Measurements from ENCODE around the gene PISD.

PISD gene

GRCh38 chr22:31574055-31574670 is 87.9 kb downstream of the PISD start:
- Histone ChIP-seq H3K27ac (ENCODE audit: low read length, poor library complexity, severe bottlenecking) (no peak overlapping the region), H3K9me3 (ENCODE audit: control insufficient read depth, low read length) (no peaks in the 10 kb centered on the region), H3K36me3 (ENCODE audit: control insufficient read depth in 1 of 2, insufficient read depth in 2 of 2, low read depth in 1 of 2, low read length in 2 of 2) (peaks cover 15 to 35% of the 10 kb centered on the region in 2 experiments), H3K4me1 (ENCODE audit: control insufficient read depth, insufficient read depth, low read depth, low read length) (no peaks in the 10 kb centered on the region), H2AFZ (ENCODE audit: low read depth, low read length) (no peak overlapping the region), H3K4me2 (ENCODE audit: low read length, poor library complexity, severe bottlenecking) (no peak overlapping the region), H3K79me1 (replicated peaks; ENCODE audit: low read length, poor library complexity, severe bottlenecking) (no peaks in the 10 kb centered on the region), H2BK15ac (ENCODE audit: low read depth, poor library complexity, severe bottlenecking) (no peak overlapping the region), H2BK12ac (ENCODE audit: low read length in 2 of 2) (no peak overlapping the region), H3K18ac (ENCODE audit: low read depth in 1 of 2, low read length in 2 of 2) (no peak overlapping the region), H3K4me3 (ENCODE audit: insufficient read depth in 1 of 2, low read depth in 1 of 2, low read length in 2 of 2) (no peak overlapping the region), H3K23ac (ENCODE audit: low read length in 2 of 2) (no peak overlapping the region), H4K8ac (ENCODE audit: low read length) (no peak overlapping the region), H3K14ac (ENCODE audit: low read length in 2 of 2) (no peak overlapping the region), H4K91ac (ENCODE audit: low read length) (no peak overlapping the region), H2BK5ac (ENCODE audit: low read depth, low read length, poor library complexity, severe bottlenecking) (no peak overlapping the region), H3K9ac (ENCODE audit: low read length) (no peak overlapping the region), H2AK5ac (ENCODE audit: low read length, severe bottlenecking) (no peak overlapping the region), H3K27me3 (ENCODE audit: control insufficient read depth in 1 of 2, insufficient read depth in 1 of 2, low read length in 2 of 2) (no peaks in the 10 kb centered on the region), H2BK120ac (ENCODE audit: low read depth, low read length) (no peak overlapping the region), H3K4ac (ENCODE audit: low read depth in 1 of 2, low read length in 2 of 2) (no peak overlapping the region)
- DNase-seq: no peak
- WGBS: 98% methylated on average over 3 of the region's 3 CpGs

GRCh38 chr22:31572939-31573338 is 89.1 kb downstream of the PISD start:
- Histone ChIP-seq H3K4me1 (ENCODE audit: control insufficient read depth, insufficient read depth, low read depth, low read length) (no peaks in the 10 kb centered on the region), H3K36me3 (ENCODE audit: control insufficient read depth in 1 of 2, insufficient read depth in 2 of 2, low read depth in 1 of 2, low read length in 2 of 2) (peaks cover 11 to 26% of the 10 kb centered on the region in 2 experiments), H3K14ac (ENCODE audit: low read length in 2 of 2) (no peak overlapping the region), H3K27ac (ENCODE audit: low read length, poor library complexity, severe bottlenecking) (no peak overlapping the region), H4K8ac (ENCODE audit: low read length) (no peak overlapping the region), H2BK5ac (ENCODE audit: low read depth, low read length, poor library complexity, severe bottlenecking) (no peak overlapping the region), H2BK120ac (ENCODE audit: low read depth, low read length) (no peak overlapping the region), H3K9ac (ENCODE audit: low read length) (no peak overlapping the region), H3K4me2 (ENCODE audit: low read length, poor library complexity, severe bottlenecking) (no peak overlapping the region), H2BK15ac (ENCODE audit: low read depth, poor library complexity, severe bottlenecking) (no peak overlapping the region), H2AFZ (ENCODE audit: low read depth, low read length) (no peak overlapping the region), H3K9me3 (ENCODE audit: control insufficient read depth, low read length) (no peaks in the 10 kb centered on the region), H3K4ac (ENCODE audit: low read depth in 1 of 2, low read length in 2 of 2) (no peak overlapping the region), H2AK5ac (ENCODE audit: low read length, severe bottlenecking) (no peak overlapping the region), H3K18ac (ENCODE audit: low read depth in 1 of 2, low read length in 2 of 2) (no peak overlapping the region), H4K91ac (ENCODE audit: low read length) (no peak overlapping the region), H3K4me3 (ENCODE audit: insufficient read depth in 1 of 2, low read depth in 1 of 2, low read length in 2 of 2) (no peak overlapping the region), H3K79me1 (replicated peaks; ENCODE audit: low read length, poor library complexity, severe bottlenecking) (no peaks in the 10 kb centered on the region), H2BK12ac (ENCODE audit: low read length in 2 of 2) (no peak overlapping the region), H3K23ac (ENCODE audit: low read length in 2 of 2) (no peak overlapping the region), H3K27me3 (ENCODE audit: control insufficient read depth in 1 of 2, insufficient read depth in 1 of 2, low read length in 2 of 2) (no peaks in the 10 kb centered on the region)
- 93% methylated on average over 5 of the region's 5 CpGs for WGBS
- DNase-seq: no peak

GRCh38 chr22:31569126-31569525 is 92.9 kb downstream of the PISD start:
- H3K14ac ChIP-seq (ENCODE audit: low read length in 2 of 2): no peak overlapping the region

More at GRCh38 chr22:31569126-31569525, 92.9 kb downstream of the PISD start:
- Histone ChIP-seq H4K8ac (ENCODE audit: low read length) (no peak overlapping the region), H3K18ac (ENCODE audit: low read depth in 1 of 2, low read length in 2 of 2) (no peak overlapping the region), H3K9ac (ENCODE audit: low read length) (no peak overlapping the region), H2BK5ac (ENCODE audit: low read depth, low read length, poor library complexity, severe bottlenecking) (no peak overlapping the region), H3K23ac (ENCODE audit: low read length in 2 of 2) (no peak overlapping the region), H2AFZ (ENCODE audit: low read depth, low read length) (no peak overlapping the region), H2BK12ac (ENCODE audit: low read length in 2 of 2) (no peak overlapping the region), H3K36me3 (ENCODE audit: control insufficient read depth in 1 of 2, insufficient read depth in 2 of 2, low read depth in 1 of 2, low read length in 2 of 2) (peaks cover 2 to 14% of the 10 kb centered on the region in 2 experiments), H3K4me2 (ENCODE audit: low read length, poor library complexity, severe bottlenecking) (no peak overlapping the region), H3K4ac (ENCODE audit: low read depth in 1 of 2, low read length in 2 of 2) (no peak overlapping the region), H3K27me3 (ENCODE audit: control insufficient read depth in 1 of 2, insufficient read depth in 1 of 2, low read length in 2 of 2) (no peaks in the 10 kb centered on the region), H3K9me3 (ENCODE audit: control insufficient read depth, low read length) (no peaks in the 10 kb centered on the region), H4K91ac (ENCODE audit: low read length) (no peak overlapping the region), H3K4me1 (ENCODE audit: control insufficient read depth, insufficient read depth, low read depth, low read length) (no peaks in the 10 kb centered on the region), H2AK5ac (ENCODE audit: low read length, severe bottlenecking) (no peak overlapping the region), H3K79me1 (replicated peaks; ENCODE audit: low read length, poor library complexity, severe bottlenecking) (no peaks in the 10 kb centered on the region), H3K27ac (ENCODE audit: low read length, poor library complexity, severe bottlenecking) (no peak overlapping the region), H2BK120ac (ENCODE audit: low read depth, low read length) (no peak overlapping the region), H2BK15ac (ENCODE audit: low read depth, poor library complexity, severe bottlenecking) (no peak overlapping the region), H3K4me3 (ENCODE audit: insufficient read depth in 1 of 2, low read depth in 1 of 2, low read length in 2 of 2) (no peak overlapping the region)
- 95% methylated on average over 1 of the region's 1 CpG for WGBS
- DNase-seq: no peak
